Measurements from ENCODE around the gene GP5. TPM values are rescaled to one million over a fixed set of nuclear protein-coding genes. Genes with fewer than 3 reads are reported as not detected.

Gene GP5
- total and polyA plus RNA-seq, 2 of the 13 experiments (the other 11 are each of a cell fraction or from before 2014, with no cell fraction given) = not detected

- TF ChIP-seq, protein P1, sequence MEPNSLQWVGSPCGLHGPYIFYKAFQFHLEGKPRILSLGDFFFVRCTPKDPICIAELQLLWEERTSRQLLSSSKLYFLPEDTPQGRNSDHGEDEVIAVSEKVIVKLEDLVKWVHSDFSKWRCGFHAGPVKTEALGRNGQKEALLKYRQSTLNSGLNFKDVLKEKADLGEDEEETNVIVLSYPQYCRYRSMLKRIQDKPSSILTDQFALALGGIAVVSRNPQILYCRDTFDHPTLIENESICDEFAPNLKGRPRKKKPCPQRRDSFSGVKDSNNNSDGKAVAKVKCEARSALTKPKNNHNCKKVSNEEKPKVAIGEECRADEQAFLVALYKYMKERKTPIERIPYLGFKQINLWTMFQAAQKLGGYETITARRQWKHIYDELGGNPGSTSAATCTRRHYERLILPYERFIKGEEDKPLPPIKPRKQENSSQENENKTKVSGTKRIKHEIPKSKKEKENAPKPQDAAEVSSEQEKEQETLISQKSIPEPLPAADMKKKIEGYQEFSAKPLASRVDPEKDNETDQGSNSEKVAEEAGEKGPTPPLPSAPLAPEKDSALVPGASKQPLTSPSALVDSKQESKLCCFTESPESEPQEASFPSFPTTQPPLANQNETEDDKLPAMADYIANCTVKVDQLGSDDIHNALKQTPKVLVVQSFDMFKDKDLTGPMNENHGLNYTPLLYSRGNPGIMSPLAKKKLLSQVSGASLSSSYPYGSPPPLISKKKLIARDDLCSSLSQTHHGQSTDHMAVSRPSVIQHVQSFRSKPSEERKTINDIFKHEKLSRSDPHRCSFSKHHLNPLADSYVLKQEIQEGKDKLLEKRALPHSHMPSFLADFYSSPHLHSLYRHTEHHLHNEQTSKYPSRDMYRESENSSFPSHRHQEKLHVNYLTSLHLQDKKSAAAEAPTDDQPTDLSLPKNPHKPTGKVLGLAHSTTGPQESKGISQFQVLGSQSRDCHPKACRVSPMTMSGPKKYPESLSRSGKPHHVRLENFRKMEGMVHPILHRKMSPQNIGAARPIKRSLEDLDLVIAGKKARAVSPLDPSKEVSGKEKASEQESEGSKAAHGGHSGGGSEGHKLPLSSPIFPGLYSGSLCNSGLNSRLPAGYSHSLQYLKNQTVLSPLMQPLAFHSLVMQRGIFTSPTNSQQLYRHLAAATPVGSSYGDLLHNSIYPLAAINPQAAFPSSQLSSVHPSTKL (CRISPR knock-in tag; IDR thresholded peaks at IDR 0.05) = peak; percentile 73
- no peak for TF ChIP-seq TBP (CRISPR knock-in tag; IDR thresholded peaks at IDR 0.05)
- no peak; the same call in 1 of the 2 replicates for TF ChIP-seq ZNF431 (CRISPR knock-in tag; IDR thresholded peaks at IDR 0.05; ENCODE audit: borderline replicate concordance, low read depth)
- TF ChIP-seq, protein P2, sequence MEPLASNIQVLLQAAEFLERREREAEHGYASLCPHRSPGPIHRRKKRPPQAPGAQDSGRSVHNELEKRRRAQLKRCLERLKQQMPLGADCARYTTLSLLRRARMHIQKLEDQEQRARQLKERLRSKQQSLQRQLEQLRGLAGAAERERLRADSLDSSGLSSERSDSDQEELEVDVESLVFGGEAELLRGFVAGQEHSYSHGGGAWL (CRISPR knock-in tag; IDR thresholded peaks at IDR 0.05) = peak; percentile 23; the same call in 1 of the 2 replicates
- TF ChIP-seq ZNF564 (CRISPR knock-in tag; IDR thresholded peaks at IDR 0.05) = 0 out of 2 replicates have a peak, but pooled peaks have one; percentile 53
- no peak for TF ChIP-seq ZNF710 (CRISPR knock-in tag; IDR thresholded peaks at IDR 0.05; ENCODE audit: borderline replicate concordance)
- no peak for TF ChIP-seq TAF15 (IDR thresholded peaks at IDR 0.05; ENCODE audit: low read depth, low read length, poor library complexity, severe bottlenecking)
- TF ChIP-seq ATF7 (IDR thresholded peaks at IDR 0.05) = no peak
- TF ChIP-seq ATF7 (CRISPR knock-in tag; IDR thresholded peaks at IDR 0.05) = 0 out of 2 replicates have a peak, but pooled peaks have one; percentile 22
- TF ChIP-seq SIN3A (IDR thresholded peaks at IDR 0.05; ENCODE audit: borderline replicate concordance, low read depth, low read length) = no peak
- TF ChIP-seq, protein P3, sequence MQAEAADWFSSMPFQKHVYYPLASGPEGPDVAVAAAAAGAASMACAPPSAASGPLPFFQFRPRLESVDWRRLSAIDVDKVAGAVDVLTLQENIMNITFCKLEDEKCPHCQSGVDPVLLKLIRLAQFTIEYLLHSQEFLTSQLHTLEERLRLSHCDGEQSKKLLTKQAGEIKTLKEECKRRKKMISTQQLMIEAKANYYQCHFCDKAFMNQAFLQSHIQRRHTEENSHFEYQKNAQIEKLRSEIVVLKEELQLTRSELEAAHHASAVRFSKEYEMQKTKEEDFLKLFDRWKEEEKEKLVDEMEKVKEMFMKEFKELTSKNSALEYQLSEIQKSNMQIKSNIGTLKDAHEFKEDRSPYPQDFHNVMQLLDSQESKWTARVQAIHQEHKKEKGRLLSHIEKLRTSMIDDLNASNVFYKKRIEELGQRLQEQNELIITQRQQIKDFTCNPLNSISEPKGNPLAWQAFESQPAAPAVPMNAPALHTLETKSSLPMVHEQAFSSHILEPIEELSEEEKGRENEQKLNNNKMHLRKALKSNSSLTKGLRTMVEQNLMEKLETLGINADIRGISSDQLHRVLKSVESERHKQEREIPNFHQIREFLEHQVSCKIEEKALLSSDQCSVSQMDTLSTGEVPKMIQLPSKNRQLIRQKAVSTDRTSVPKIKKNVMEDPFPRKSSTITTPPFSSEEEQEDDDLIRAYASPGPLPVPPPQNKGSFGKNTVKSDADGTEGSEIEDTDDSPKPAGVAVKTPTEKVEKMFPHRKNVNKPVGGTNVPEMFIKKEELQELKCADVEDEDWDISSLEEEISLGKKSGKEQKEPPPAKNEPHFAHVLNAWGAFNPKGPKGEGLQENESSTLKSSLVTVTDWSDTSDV (CRISPR knock-in tag; IDR thresholded peaks at IDR 0.05) = no peak
- TF ChIP-seq ZNF619 (CRISPR knock-in tag; IDR thresholded peaks at IDR 0.05) = 0 out of 2 replicates have a peak, but pooled peaks have one; percentile 41
- no peak for TF ChIP-seq ZNF672 (CRISPR knock-in tag; IDR thresholded peaks at IDR 0.05)
- TF ChIP-seq RAD21 (CRISPR knock-in tag; IDR thresholded peaks at IDR 0.05) = no peak
- TF ChIP-seq ZNF773 (CRISPR knock-in tag; IDR thresholded peaks at IDR 0.05; ENCODE audit: borderline replicate concordance) = no peak
- 0 out of 2 replicates have a peak, but pooled peaks have one; percentile 74 for TF ChIP-seq ZFP90 (CRISPR knock-in tag; IDR thresholded peaks at IDR 0.05; ENCODE audit: borderline replicate concordance)
- TF ChIP-seq YY1 (IDR thresholded peaks at IDR 0.05; ENCODE audit: insufficient read depth, insufficient replicate concordance, low read depth, low read length) = peak; percentile 36
- no peak for TF ChIP-seq ZNF350 (CRISPR knock-in tag; IDR thresholded peaks at IDR 0.05; ENCODE audit: borderline replicate concordance, low read depth)
- no peak for TF ChIP-seq ZNF567 (CRISPR knock-in tag; IDR thresholded peaks at IDR 0.05; ENCODE audit: borderline replicate concordance)
- no peak for TF ChIP-seq RBM22 (optimal IDR thresholded peaks at IDR 0.05; ENCODE audit: low read length)
Measured at GRCh38 chr3:194351080-194351672, 47.9 kb downstream of the GP5 start, which contains the start of gene CPN2 (continued).
